Mesendoderm (in vitro differentiated cells): Measurements from ENCODE around the gene PDE10A.

Experiments used
- DNase-seq: peaks from one replicate; pipeline ENCODE4 v3.0.0; 2013
- H2AK5ac ChIP-seq: 2 replicates; pipeline ENCODE4 v1.6.1; 2013; ENCODE audit warnings: low read length, inconsistent platforms
- H2BK120ac ChIP-seq: 2 replicates; pipeline ENCODE4 v1.6.1; 2013; ENCODE audit warnings: low read depth, mild to moderate bottlenecking, low read length, moderate library complexity, mixed read lengths
- H2BK15ac ChIP-seq: replicated peaks from 2 replicates; pipeline ENCODE4 v1.6.1; 2013; ENCODE audit warnings: low read depth, mild to moderate bottlenecking, moderate library complexity
- H2BK5ac ChIP-seq: 2 replicates; pipeline ENCODE4 v1.6.1; 2013; ENCODE audit warnings: low read length, inconsistent platforms
- H3K18ac ChIP-seq: 2 replicates; pipeline ENCODE4 v1.6.1; 2013; ENCODE audit warnings: mild to moderate bottlenecking, low read length, mixed read lengths
- H3K23ac ChIP-seq: one replicate; pipeline ENCODE4 v1.6.1; 2013; ENCODE audit warnings: low read length
- H3K27ac ChIP-seq: 2 replicates; pipeline ENCODE4 v1.5.1; 2013; ENCODE audit warnings: low read depth, mild to moderate bottlenecking, inconsistent platforms, low read length, moderate library complexity
- H3K27me3 ChIP-seq: 2 replicates; pipeline ENCODE4 v1.6.1; 2013; ENCODE audit warnings: low read length, control low read depth, mild to moderate bottlenecking, inconsistent platforms; ENCODE audit not compliant: insufficient read depth, poor library complexity
- H3K36me3 ChIP-seq: 2 replicates; pipeline ENCODE4 v1.6.1; 2013; ENCODE audit warnings: low read length, inconsistent platforms; ENCODE audit not compliant: control insufficient read depth, insufficient read depth
- H3K4ac ChIP-seq: one replicate; pipeline ENCODE4 v1.6.1; 2013; ENCODE audit warnings: low read depth, mild to moderate bottlenecking, low read length, moderate library complexity
- H3K4me1 ChIP-seq: 2 replicates; pipeline ENCODE4 v1.6.1; 2013; ENCODE audit warnings: low read depth, low read length, inconsistent platforms; ENCODE audit not compliant: control insufficient read depth
- H3K4me2 ChIP-seq: 2 replicates; pipeline ENCODE4 v1.6.1; 2013; ENCODE audit warnings: low read length
- H3K4me3 ChIP-seq: 2 replicates; pipeline ENCODE4 v1.5.1; 2013; ENCODE audit warnings: mild to moderate bottlenecking, low read length
- H3K56ac ChIP-seq: one replicate; pipeline ENCODE4 v1.6.1; 2013; ENCODE audit warnings: low read length
- H3K79me1 ChIP-seq: 2 replicates; pipeline ENCODE4 v1.6.1; 2013; ENCODE audit warnings: low read length, inconsistent platforms
- H3K79me2 ChIP-seq: 2 replicates; pipeline ENCODE4 v1.6.1; 2013; ENCODE audit warnings: mild to moderate bottlenecking, low read length; ENCODE audit not compliant: control insufficient read depth, insufficient read depth
- H3K9ac ChIP-seq: 2 replicates; pipeline ENCODE4 v1.6.1; 2013; ENCODE audit warnings: low read length, inconsistent platforms
- H4K5ac ChIP-seq: one replicate; pipeline ENCODE4 v1.6.1; 2013; ENCODE audit warnings: low read length
- H4K8ac ChIP-seq: one replicate; pipeline ENCODE4 v1.6.1; 2013; ENCODE audit warnings: low read depth, mild to moderate bottlenecking, control low read depth, low read length, moderate library complexity
- WGBS: extraction: QIAGEN DNeasy Blood & Tissue Kit; methylation state at CpG from one replicate; pipeline ENCODE4 v1.1.7; 2013; ENCODE audit warnings: low lambda C conversion rate, missing lambda C conversion rate; ENCODE audit not compliant: insufficient coverage; ENCODE audit errors: extremely low coverage; 5-methylcytosine and 5-hydroxymethylcytosine counted together

PDE10A gene

GRCh38 chr6:165652766-165653165, 10.3 kb downstream of the PDE10A start:
- no peak for DNase-seq
- Histone ChIP-seq H3K27ac (no peak overlapping the region), H2BK120ac (no peak overlapping the region), H3K79me2 (no peaks in the 10 kb centered on the region), H3K4me1 (peaks cover 7% of the 10 kb centered on the region), H2BK5ac (no peak overlapping the region), H2AK5ac (no peak overlapping the region), H3K36me3 (no peaks in the 10 kb centered on the region), H3K4me3 (no peak overlapping the region), H3K4me2 (no peak overlapping the region), H4K8ac (no peak overlapping the region), H3K27me3 (no peaks in the 10 kb centered on the region), H2BK15ac (no peak overlapping the region), H3K4ac (no peak overlapping the region), H3K18ac (no peak overlapping the region), H3K79me1 (peaks cover 10% of the 10 kb centered on the region), H3K9ac (no peak overlapping the region), H3K23ac (no peak overlapping the region), H3K56ac (no peak overlapping the region), H4K5ac (no peak overlapping the region)
- no CpG with 5 or more reads among the region's 5 CpGs for WGBS

- H2BK15ac ChIP-seq = no peak overlapping the region
- no peak for DNase-seq
- H3K56ac ChIP-seq = no peak overlapping the region
- no peak overlapping the region for H3K27ac ChIP-seq
- no peak overlapping the region for H4K5ac ChIP-seq
- peaks cover 1% of the 10 kb centered on the region for H3K79me2 ChIP-seq
- no peaks in the 10 kb centered on the region for H3K4me1 ChIP-seq
- no peak overlapping the region for H3K4ac ChIP-seq
- H4K8ac ChIP-seq = no peak overlapping the region
- no peak overlapping the region for H2BK5ac ChIP-seq
- H3K9ac ChIP-seq = no peak overlapping the region
- no peaks in the 10 kb centered on the region for H3K36me3 ChIP-seq
- H3K27me3 ChIP-seq = no peaks in the 10 kb centered on the region
- WGBS = no CpG with 5 or more reads among the region's 11 CpGs
- H2AK5ac ChIP-seq = no peak overlapping the region
- no peak overlapping the region for H3K4me2 ChIP-seq
- no peak overlapping the region for H3K18ac ChIP-seq
- H2BK120ac ChIP-seq = no peak overlapping the region
- peaks cover 6% of the 10 kb centered on the region for H3K79me1 ChIP-seq
- H3K4me3 ChIP-seq = no peak overlapping the region
- no peak overlapping the region for H3K23ac ChIP-seq
These were observed 13.6 kb downstream of the PDE10A start for GRCh38 chr6:165649166-165650137.

GRCh38 chr6:165647041-165647440, 16.0 kb downstream of the PDE10A start:
- H3K56ac ChIP-seq = no peak overlapping the region
- H3K4me1 ChIP-seq = no peaks in the 10 kb centered on the region
- no peak overlapping the region for H3K4ac ChIP-seq
- no peak overlapping the region for H3K27ac ChIP-seq
- H3K23ac ChIP-seq = no peak overlapping the region
- DNase-seq = no peak
- H3K4me3 ChIP-seq = no peak overlapping the region
- no peaks in the 10 kb centered on the region for H3K27me3 ChIP-seq
- no peak overlapping the region for H2BK15ac ChIP-seq
- H3K36me3 ChIP-seq = no peaks in the 10 kb centered on the region
- peaks cover 1% of the 10 kb centered on the region for H3K79me2 ChIP-seq
- H4K8ac ChIP-seq = no peak overlapping the region
- no peak overlapping the region for H3K18ac ChIP-seq
- no peak overlapping the region for H2BK120ac ChIP-seq
- no peak overlapping the region for H3K9ac ChIP-seq
- no peak overlapping the region for H3K4me2 ChIP-seq
- no peak overlapping the region for H4K5ac ChIP-seq
- no CpG with 5 or more reads among the region's 6 CpGs for WGBS
- peaks cover 4% of the 10 kb centered on the region for H3K79me1 ChIP-seq
- no peak overlapping the region for H2BK5ac ChIP-seq
- H2AK5ac ChIP-seq = no peak overlapping the region

GRCh38 chr6:165645919-165646318, 17.1 kb downstream of the PDE10A start:
- Histone ChIP-seq H3K27ac (no peak overlapping the region), H3K56ac (no peak overlapping the region), H4K5ac (no peak overlapping the region), H3K4ac (no peak overlapping the region), H3K79me2 (peaks cover 1% of the 10 kb centered on the region), H2BK15ac (no peak overlapping the region), H3K4me3 (no peak overlapping the region), H2AK5ac (no peak overlapping the region), H3K27me3 (no peaks in the 10 kb centered on the region), H3K79me1 (peaks cover 4% of the 10 kb centered on the region), H4K8ac (no peak overlapping the region), H3K18ac (no peak overlapping the region), H2BK5ac (no peak overlapping the region), H3K36me3 (no peaks in the 10 kb centered on the region), H2BK120ac (no peak overlapping the region), H3K9ac (no peak overlapping the region), H3K23ac (no peak overlapping the region), H3K4me1 (no peaks in the 10 kb centered on the region), H3K4me2 (no peak overlapping the region)
- WGBS = no CpG with 5 or more reads among the region's 6 CpGs
- DNase-seq = no peak

GRCh38 chr6:165644586-165645266, 18.3 kb downstream of the PDE10A start:
- no peak overlapping the region for H3K56ac ChIP-seq

More at GRCh38 chr6:165644586-165645266, 18.3 kb downstream of the PDE10A start:
- peaks cover 1% of the 10 kb centered on the region for H3K79me2 ChIP-seq
- no peak overlapping the region for H3K23ac ChIP-seq
- no peak overlapping the region for H4K5ac ChIP-seq
- H3K36me3 ChIP-seq = no peaks in the 10 kb centered on the region
- H3K18ac ChIP-seq = no peak overlapping the region
- no CpG with 5 or more reads among the region's 15 CpGs for WGBS
- H2BK120ac ChIP-seq = no peak overlapping the region
- no peak overlapping the region for H3K4ac ChIP-seq
- no peak for DNase-seq
- H3K4me2 ChIP-seq = no peak overlapping the region
- H2AK5ac ChIP-seq = no peak overlapping the region
- peaks cover 6% of the 10 kb centered on the region for H3K79me1 ChIP-seq
- H3K4me3 ChIP-seq = no peak overlapping the region
- H3K27ac ChIP-seq = no peak overlapping the region
- H3K9ac ChIP-seq = no peak overlapping the region
- no peak overlapping the region for H2BK5ac ChIP-seq
- H4K8ac ChIP-seq = no peak overlapping the region
- H3K4me1 ChIP-seq = no peaks in the 10 kb centered on the region
- H3K27me3 ChIP-seq = no peaks in the 10 kb centered on the region
- H2BK15ac ChIP-seq = no peak overlapping the region
